ENCODE results near the gene SYNJ2. TPM values are rescaled to one million over a fixed set of nuclear protein-coding genes. Genes with fewer than 3 reads are reported as not detected.

The SYNJ2 gene
- total RNA-seq, 3 donors from 2014 or later: 22.9 to 27.8 (median 24.2) TPM

DNA sequence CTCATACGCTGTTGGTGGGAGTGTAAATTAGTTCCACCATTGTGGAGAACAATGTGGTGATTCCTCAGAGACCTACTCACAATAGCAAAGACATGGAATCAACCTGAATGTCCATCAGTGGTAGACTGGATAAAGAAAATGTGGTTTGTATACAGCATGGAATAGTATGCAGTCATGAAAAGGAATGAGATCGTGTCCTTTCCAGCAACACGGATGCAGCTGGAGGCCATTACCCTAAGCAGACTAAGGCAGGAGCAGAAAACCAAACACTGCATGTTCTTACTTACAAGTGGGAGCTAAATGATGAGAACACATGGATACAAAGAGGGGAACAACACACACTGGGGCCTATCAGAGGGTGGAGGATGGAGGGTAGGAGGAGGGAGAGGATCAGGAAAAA is 54.6 kb downstream of the SYNJ2 start:
- peaks cover 30% of the 10 kb centered on the region for H3K4me1 Mint-ChIP-seq (ENCODE audit: low read depth)
- no peak for ATAC-seq
- no peaks in the 10 kb centered on the region for H3K27me3 Mint-ChIP-seq (ENCODE audit: low read depth)

DNA sequence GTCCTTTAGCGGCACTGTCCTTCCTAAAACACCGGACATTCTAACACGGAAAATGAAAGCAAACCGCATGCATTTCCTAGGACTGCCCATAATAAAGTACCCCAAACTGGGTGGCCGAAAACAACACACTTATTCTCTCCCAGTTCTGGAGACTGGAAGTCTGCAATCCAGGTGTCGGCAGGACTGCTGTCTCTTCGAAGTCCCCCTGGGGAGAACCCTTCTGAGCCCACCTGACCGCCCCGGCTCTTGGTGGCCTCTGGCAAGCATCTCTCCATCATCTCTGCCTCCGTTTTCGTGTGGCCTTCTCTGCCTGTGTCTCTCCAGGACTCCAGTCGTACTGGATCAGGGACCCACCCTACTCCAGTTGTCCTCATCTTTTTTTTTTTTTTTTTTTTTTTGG is 55.4 kb downstream of the SYNJ2 start:
- Mint-ChIP-seq H3K9me3 (peaks cover 6% of the 10 kb centered on the region), H3K36me3 (ENCODE audit: insufficient read depth) (peaks cover 25% of the 10 kb centered on the region), H3K4me3 (no peak overlapping the region), H3K4me1 (ENCODE audit: low read depth) (peaks cover 22% of the 10 kb centered on the region), H3K27me3 (ENCODE audit: low read depth) (no peaks in the 10 kb centered on the region)
- DNase-seq: no peak
- no peak for ATAC-seq

More for the DNA sequence above, 54.6 kb downstream of the SYNJ2 start:
- Mint-ChIP-seq H3K36me3 (ENCODE audit: insufficient read depth) (peaks cover 28% of the 10 kb centered on the region), H3K4me3 (no peak overlapping the region), H3K9me3 (peaks cover 6% of the 10 kb centered on the region)
- DNase-seq: no peak

DNA sequence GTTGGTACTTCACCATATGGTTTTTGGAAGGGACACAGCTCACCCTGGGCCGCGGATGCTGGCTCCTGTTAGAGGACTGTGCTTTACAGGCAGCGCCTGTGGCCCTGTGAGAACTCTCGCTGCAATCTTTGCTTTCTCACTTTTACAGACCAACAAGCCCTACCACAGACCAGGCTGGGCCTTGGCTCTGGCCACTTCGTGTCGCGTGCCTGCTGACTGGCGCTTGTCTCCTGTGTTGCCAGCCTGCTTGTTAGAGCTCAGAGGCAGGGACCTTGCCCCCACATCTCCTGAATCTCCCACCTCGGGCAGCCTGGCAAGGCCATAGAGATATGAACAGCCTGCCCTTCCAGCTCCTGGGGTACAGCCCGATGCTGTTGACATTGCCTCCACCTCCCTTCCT is 56.1 kb downstream of the SYNJ2 start:
- Mint-ChIP-seq H3K36me3 (ENCODE audit: insufficient read depth) (peaks cover 30% of the 10 kb centered on the region), H3K9me3 (peaks cover 6% of the 10 kb centered on the region), H3K4me3 (no peak overlapping the region), H3K4me1 (ENCODE audit: low read depth) (peaks cover 22% of the 10 kb centered on the region), H3K27me3 (ENCODE audit: low read depth) (no peaks in the 10 kb centered on the region)
- DNase-seq: no peak
- ATAC-seq: no peak

DNA sequence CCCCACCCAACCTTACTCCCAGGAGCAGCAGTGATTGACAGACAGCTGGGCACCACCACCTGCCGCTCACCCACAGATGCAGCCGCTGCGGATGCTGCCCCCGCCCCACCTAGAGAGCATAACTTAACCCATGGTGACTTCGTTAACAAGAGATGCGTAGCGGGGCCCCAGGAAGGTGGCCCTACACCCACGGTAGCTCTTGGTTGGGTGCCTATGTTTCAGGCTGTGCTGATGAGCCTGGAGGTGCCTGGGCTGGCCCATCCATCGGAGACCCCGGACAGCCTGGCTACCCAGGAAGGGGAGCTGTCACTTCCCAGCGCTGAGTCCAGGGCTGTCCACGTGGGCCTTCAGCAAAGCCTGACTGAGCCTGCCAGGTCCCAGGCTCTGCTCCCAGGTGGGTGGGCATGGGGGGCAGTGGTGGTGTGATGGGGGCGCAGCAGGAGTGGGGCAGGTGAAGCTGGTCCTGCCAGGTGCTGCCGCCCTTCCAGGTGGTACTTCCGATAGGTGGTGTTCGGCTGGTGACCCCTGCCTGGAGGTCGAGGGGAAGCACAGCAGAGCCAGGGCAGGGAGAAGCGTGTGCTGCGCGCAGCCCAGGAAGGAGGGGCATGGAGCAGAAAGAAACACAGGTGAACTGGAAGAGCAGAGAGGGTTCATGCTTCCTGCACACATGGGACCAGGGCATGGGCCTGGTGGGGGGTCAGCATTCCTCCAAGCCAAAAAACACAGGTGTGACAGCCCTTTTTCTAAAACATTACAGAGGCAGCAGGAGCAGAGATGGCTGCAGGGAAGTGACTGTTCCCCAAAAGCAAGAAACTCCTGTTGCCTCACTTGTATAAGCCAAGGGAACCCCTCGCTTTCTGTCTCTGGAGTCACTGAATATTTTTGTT is 56.9 kb downstream of the SYNJ2 start:
- peak; percentile 2 for DNase-seq
- no peak for ATAC-seq
- H3K4me1 Mint-ChIP-seq (ENCODE audit: low read depth): peaks cover 22% of the 10 kb centered on the region

DNA sequence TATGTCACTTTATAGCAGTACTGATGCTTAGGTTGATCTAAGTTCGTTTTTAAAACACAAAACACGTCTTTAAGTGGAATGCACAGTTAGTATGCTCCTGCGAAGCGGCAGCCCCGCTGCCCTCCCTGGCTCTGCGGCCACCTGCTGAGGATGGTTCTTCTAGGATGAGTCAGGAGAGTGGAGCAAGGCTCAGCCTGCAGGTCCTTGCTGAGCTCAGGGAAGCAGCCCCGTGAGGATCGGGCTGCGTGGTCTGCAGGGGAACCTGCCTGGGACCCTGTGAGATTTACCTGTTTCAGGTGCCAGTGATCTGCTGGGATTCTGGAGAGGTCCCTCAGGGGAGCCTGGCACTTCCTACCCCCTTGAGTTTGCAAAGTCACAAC is 57.5 kb downstream of the SYNJ2 start:
- H3K4me1 Mint-ChIP-seq (ENCODE audit: low read depth): peaks cover 22% of the 10 kb centered on the region
- H3K27me3 Mint-ChIP-seq (ENCODE audit: low read depth): no peaks in the 10 kb centered on the region
- peak; percentile 2 for DNase-seq
- ATAC-seq: no peak
- no peak overlapping the region for H3K4me3 Mint-ChIP-seq
- peaks cover 6% of the 10 kb centered on the region for H3K9me3 Mint-ChIP-seq
- peaks cover 37% of the 10 kb centered on the region for H3K36me3 Mint-ChIP-seq (ENCODE audit: insufficient read depth)

More for the DNA sequence above, 56.9 kb downstream of the SYNJ2 start:
- peaks cover 6% of the 10 kb centered on the region for H3K9me3 Mint-ChIP-seq
- no peaks in the 10 kb centered on the region for H3K27me3 Mint-ChIP-seq (ENCODE audit: low read depth)
- H3K36me3 Mint-ChIP-seq (ENCODE audit: insufficient read depth): peaks cover 36% of the 10 kb centered on the region
- no peak overlapping the region for H3K4me3 Mint-ChIP-seq

DNA sequence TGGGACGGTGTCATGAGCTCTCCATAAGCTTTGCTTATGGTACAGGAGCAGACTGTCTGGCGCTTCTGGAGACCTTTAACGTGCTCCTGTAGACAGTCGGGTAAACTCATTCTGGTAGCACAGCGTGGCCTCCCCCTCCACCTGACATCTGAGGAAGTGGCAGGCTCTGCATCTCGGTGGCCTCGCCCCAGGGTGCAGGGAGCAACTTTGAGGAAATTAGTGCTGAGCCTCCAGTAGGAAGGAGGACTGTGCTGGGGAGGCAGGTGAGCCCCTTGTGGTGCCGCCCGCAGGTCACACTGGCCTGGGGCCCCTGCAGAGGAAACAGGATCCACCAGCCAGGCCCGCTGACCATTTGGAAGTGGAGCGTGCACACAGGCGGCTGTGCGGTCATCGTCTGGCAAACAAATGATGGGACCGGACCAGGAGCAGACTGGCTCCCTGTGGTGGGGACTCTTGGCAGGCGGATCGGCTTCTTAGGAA is 57.9 kb downstream of the SYNJ2 start:
- Mint-ChIP-seq H3K9me3 (peaks cover 6% of the 10 kb centered on the region), H3K27me3 (ENCODE audit: low read depth) (no peaks in the 10 kb centered on the region), H3K4me3 (no peak overlapping the region), H3K36me3 (ENCODE audit: insufficient read depth) (peaks cover 36% of the 10 kb centered on the region), H3K4me1 (ENCODE audit: low read depth) (peaks cover 22% of the 10 kb centered on the region)
- no peak for DNase-seq
- ATAC-seq: peak; percentile 53

DNA sequence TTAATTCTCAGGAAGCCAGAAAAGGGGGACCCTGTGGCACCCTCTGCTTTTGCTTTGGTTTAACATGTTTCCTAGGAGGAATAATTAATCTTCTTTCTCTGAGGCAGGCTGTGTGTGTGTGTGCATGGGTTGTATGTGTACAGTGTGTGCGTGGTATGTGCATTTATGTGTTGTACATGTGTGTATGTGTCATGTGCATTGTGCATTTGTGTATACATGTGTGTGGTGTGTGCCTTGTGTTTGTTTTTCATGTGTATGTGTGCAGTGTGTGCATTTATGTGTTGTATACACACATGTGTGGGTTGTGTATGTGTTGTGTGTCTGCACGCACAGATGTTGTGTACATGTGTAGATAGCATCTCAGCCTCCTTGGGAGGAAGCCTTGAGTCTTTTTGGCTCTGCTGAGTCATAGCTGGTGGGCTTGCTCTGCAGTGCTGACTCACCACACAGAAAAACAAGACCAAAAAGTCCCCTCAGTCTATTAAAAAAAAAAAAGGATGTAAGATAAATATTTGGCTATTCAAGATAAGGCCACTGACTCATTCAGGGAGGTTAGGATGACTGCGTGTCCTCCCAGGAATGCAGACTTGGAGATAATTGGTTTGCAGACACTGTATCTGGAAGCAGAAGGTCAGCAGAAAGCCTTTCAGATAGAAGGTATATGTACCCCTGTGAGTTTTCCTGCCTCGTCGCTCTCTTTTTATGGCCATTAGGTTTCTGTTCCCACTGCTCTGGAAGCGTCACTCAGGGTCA is 58.6 kb downstream of the SYNJ2 start:
- peak; percentile 78 to 82 for ATAC-seq
- DNase-seq: peak; percentile 28
- Mint-ChIP-seq H3K36me3 (ENCODE audit: insufficient read depth) (peaks cover 36% of the 10 kb centered on the region), H3K4me1 (ENCODE audit: low read depth) (peaks cover 22% of the 10 kb centered on the region), H3K4me3 (no peak overlapping the region), H3K9me3 (peaks cover 6% of the 10 kb centered on the region), H3K27me3 (ENCODE audit: low read depth) (no peaks in the 10 kb centered on the region)

DNA sequence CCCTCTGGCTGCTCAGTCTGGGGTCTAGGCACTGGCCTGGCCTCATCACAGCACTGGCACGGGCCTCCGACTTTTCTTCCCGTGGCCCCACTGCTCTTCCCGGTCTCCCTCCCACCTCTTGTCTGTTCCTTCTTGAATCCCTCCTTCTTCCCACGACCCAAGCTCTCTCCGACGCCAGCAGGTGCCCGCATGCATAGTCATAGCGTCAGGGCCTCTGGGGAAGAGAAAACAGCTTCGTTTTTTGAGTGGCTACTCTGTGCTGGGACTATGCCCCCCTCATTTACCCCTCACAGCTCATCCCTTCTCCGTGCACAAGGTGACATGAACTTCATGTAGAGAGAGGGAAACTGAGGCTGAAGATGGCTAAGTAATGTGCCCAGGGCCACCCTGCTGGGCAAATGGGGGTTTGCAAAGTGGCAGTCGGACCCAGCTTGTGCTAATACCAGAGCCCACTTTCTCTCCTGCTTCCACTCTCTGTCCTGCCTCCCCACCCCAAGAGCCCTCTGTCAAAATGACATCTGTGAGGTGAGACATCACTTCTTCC is 59.2 kb downstream of the SYNJ2 start:
- H3K27me3 Mint-ChIP-seq (ENCODE audit: low read depth): no peaks in the 10 kb centered on the region
- H3K4me3 Mint-ChIP-seq: no peak overlapping the region
- peaks cover 32% of the 10 kb centered on the region for H3K36me3 Mint-ChIP-seq (ENCODE audit: insufficient read depth)
- H3K4me1 Mint-ChIP-seq (ENCODE audit: low read depth): peaks cover 22% of the 10 kb centered on the region
- ATAC-seq: no peak
- no peak for DNase-seq
- peaks cover 5% of the 10 kb centered on the region for H3K9me3 Mint-ChIP-seq

DNA sequence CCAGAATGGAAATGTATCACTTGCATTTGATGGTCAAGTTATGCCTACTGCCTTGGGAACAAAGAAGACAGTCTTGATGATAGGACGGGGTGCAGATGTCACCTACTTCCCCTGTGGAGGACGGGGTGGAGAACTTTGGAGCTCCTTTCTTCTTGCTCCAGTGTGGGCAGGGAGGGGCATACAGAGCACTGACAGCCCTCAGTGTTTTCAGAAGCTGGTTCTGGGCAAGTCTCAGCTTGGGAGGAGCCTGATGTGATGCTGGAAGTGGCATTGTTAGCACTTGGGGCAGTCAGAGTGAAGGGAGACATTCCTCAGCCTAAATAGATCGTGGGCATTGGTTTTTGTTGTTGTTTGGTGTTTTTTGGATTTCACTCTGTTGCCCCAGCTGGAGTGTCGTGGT is 59.7 kb downstream of the SYNJ2 start:
- no peaks in the 10 kb centered on the region for H3K27me3 Mint-ChIP-seq (ENCODE audit: low read depth)
- H3K4me1 Mint-ChIP-seq (ENCODE audit: low read depth): peaks cover 24% of the 10 kb centered on the region
- ATAC-seq (no peak), DNase-seq (no peak)
- H3K4me3 Mint-ChIP-seq: no peak overlapping the region
- H3K36me3 Mint-ChIP-seq (ENCODE audit: insufficient read depth): peaks cover 27% of the 10 kb centered on the region
- no peaks in the 10 kb centered on the region for H3K9me3 Mint-ChIP-seq

DNA sequence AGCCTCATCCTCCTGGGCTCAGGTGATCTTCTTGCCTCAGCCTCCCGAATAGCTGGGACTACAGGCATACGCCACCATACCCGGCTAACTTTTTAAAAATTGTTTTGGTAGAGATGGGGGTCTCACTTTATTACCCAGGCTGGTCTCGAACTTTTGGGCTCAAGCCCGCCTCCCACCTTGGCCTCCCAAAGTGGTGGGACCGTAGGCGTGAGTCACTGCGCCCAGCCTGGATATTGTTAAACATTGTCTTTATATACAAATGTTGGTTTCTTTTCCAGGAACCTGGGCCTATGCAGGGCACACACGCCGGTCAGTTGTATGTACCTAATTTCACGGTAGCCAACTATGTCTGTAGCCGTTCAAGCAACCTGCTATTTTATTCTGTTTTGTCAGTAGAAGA is 60.1 kb downstream of the SYNJ2 start:
- no peak for ATAC-seq
- H3K27me3 Mint-ChIP-seq (ENCODE audit: low read depth): no peaks in the 10 kb centered on the region
- DNase-seq: no peak
- H3K4me3 Mint-ChIP-seq: no peak overlapping the region
- H3K36me3 Mint-ChIP-seq (ENCODE audit: insufficient read depth): peaks cover 27% of the 10 kb centered on the region
- peaks cover 29% of the 10 kb centered on the region for H3K4me1 Mint-ChIP-seq (ENCODE audit: low read depth)
- no peaks in the 10 kb centered on the region for H3K9me3 Mint-ChIP-seq

DNA sequence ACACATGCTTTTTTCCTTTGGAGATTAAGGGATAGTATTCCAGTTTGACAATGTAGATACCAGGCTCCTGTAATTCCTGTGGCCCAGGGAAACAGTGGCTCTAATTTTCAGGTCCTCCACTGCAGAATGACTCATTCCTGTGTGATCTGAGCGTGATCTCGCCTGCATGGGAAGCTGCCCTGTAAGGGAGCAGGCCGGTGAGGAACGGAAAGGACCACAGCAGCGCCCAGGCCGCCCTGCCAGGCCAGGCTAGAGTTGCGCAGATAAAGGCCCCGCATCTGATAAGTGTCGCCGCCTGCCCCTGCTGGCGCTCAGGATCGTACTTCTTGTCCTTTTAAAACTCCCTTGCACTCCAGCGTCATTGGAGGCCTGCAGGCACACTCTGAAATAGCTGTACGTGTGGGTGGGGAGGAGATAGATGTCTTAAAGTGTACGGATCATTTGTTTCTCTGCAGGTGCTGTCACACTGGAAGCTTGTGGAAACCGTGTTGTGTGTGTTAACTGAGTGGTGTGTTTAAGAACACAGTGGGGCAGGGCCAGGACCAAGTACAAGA is 60.7 kb downstream of the SYNJ2 start:
- DNase-seq: peak; percentile 1
- Mint-ChIP-seq H3K4me1 (ENCODE audit: low read depth) (peaks cover 34% of the 10 kb centered on the region), H3K9me3 (no peaks in the 10 kb centered on the region), H3K27me3 (ENCODE audit: low read depth) (no peaks in the 10 kb centered on the region), H3K4me3 (no peak overlapping the region), H3K36me3 (ENCODE audit: insufficient read depth) (peaks cover 32% of the 10 kb centered on the region)
- ATAC-seq: no peak

DNA sequence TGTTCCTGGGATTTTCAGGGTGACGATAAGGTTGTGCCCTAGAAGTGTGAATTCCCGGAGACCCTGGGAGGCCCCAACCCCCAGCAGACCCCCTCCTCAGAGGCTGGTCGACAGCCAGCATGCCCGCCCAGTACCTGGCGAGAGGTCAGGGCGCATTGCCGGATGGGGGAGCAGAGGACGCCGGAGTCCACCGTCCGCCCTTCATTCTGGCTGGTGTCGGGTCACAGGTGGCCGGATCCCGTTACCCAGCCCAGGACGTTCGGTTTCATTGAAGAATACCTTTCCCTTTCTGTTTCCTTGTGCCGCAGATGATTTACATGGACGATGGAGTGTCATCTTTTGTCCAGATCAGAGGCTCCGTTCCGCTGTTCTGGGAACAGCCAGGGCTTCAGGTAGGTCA is 61.3 kb downstream of the SYNJ2 start:
- Mint-ChIP-seq H3K27me3 (ENCODE audit: low read depth) (no peaks in the 10 kb centered on the region), H3K36me3 (ENCODE audit: insufficient read depth) (peaks cover 33% of the 10 kb centered on the region), H3K9me3 (no peaks in the 10 kb centered on the region), H3K4me1 (ENCODE audit: low read depth) (peaks cover 36% of the 10 kb centered on the region), H3K4me3 (no peak overlapping the region)
- ATAC-seq (no peak), DNase-seq (peak; percentile 1)

DNA sequence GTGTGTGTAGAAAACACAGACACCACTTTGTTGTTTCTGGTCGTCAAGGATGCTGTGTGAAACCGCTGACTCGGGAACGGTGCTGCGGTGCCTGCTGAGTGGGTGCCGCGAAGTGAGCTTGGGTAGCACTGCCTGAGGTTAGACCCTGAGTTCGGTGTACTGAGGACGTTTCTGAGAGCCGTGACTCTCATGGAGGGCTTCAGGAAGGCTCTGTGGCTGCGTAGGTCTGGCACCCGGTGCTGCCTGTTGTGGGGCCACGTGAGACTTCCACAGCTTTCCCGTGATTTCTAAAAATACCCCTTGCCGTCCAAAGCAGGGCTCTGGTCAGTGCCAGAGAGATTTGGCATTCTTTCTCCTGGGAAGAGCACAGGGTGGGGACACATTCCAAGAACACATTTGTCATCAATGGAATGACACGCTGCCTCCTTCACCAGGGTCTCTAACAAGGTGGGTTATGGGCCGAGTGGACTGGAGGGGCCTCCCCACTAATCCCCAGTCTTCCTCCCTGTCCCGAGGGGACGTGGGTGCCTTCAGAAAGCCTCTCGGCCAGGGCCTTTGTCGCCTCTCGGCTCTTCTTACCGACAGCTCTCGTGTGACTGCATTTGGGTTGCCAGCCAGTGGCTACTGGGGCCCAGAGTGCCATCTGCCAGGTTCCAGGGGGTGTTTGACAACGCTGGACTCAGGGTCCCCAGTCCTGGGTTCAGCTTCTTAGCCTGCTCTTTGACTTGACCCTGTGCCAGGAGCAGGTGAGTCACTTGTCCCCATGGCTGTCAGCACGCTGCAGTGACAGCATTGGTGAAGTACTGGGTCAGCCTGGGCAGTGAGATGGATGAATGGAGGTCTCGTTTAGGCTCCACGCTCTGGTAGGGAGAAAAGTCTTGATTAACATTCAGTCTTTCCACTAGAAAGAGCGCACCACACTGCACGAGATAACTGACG is 62.2 kb downstream of the SYNJ2 start:
- peaks cover 33% of the 10 kb centered on the region for H3K36me3 Mint-ChIP-seq (ENCODE audit: insufficient read depth)
- no peak overlapping the region for H3K4me3 Mint-ChIP-seq
- no peak for ATAC-seq
- H3K4me1 Mint-ChIP-seq (ENCODE audit: low read depth): peaks cover 34% of the 10 kb centered on the region
- no peaks in the 10 kb centered on the region for H3K27me3 Mint-ChIP-seq (ENCODE audit: low read depth)
- no peaks in the 10 kb centered on the region for H3K9me3 Mint-ChIP-seq
- DNase-seq: peak; percentile 1

All from activated T-cell treated with anti-CD3 and anti-CD28 coated beads, Interleukin-2, amount 50 U/mL, for 4 hours (primary cell).